ENCODE results near the gene CPSF7. TPM values are rescaled to one million over a fixed set of nuclear protein-coding genes. Genes with fewer than 3 reads are reported as not detected.

CPSF7 gene
- total RNA-seq, 1 experiment from 2014 or later: 123 TPM

GRCh38 chr11:61375761-61376108, 54.0 kb downstream of the CPSF7 start:
- intact Hi-C loops (cut with micrococcal nuclease; ENCODE audit: unreplicated experiment): no loop called here
- Histone ChIP-seq H3K27me3 (replicated peaks; ENCODE audit: control insufficient read depth, insufficient read depth, low read length) (no peaks in the 10 kb centered on the region), H3K36me3 (ENCODE audit: control insufficient read depth, insufficient read depth, low read length) (no peaks in the 10 kb centered on the region), H3K4me3 (ENCODE audit: low read depth, low read length) (no peak overlapping the region), H3K9me3 (peaks cover 8% of the 10 kb centered on the region), H3K4me1 (peaks cover 12% of the 10 kb centered on the region)
- ChIA-PET CTCF (interaction anchor here (1.8 kb wide), 1 partner anchor 9 kb away, joined by 4 read pairs; no protein-coding TSS in a partner anchor), POLR2A (no interaction called here)
- TF ChIP-seq, protein P1, sequence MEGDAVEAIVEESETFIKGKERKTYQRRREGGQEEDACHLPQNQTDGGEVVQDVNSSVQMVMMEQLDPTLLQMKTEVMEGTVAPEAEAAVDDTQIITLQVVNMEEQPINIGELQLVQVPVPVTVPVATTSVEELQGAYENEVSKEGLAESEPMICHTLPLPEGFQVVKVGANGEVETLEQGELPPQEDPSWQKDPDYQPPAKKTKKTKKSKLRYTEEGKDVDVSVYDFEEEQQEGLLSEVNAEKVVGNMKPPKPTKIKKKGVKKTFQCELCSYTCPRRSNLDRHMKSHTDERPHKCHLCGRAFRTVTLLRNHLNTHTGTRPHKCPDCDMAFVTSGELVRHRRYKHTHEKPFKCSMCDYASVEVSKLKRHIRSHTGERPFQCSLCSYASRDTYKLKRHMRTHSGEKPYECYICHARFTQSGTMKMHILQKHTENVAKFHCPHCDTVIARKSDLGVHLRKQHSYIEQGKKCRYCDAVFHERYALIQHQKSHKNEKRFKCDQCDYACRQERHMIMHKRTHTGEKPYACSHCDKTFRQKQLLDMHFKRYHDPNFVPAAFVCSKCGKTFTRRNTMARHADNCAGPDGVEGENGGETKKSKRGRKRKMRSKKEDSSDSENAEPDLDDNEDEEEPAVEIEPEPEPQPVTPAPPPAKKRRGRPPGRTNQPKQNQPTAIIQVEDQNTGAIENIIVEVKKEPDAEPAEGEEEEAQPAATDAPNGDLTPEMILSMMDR (IDR thresholded peaks at IDR 0.05; ENCODE audit: insufficient read depth in 1 of 2, low read depth in 1 of 2, low read length in 1 of 2, severe bottlenecking in 1 of 2, unreplicated experiment in 1 of 2): no peak
- H3K4me3 Mint-ChIP-seq (ENCODE audit: unreplicated experiment): no peak overlapping the region
- DNase-seq: no peak
- H3K4me1 Mint-ChIP-seq (ENCODE audit: low read depth, unreplicated experiment): peaks cover 7% of the 10 kb centered on the region
- H3K27ac Mint-ChIP-seq (ENCODE audit: unreplicated experiment): no peak overlapping the region
- H3K9me3 Mint-ChIP-seq (ENCODE audit: unreplicated experiment): no peaks in the 10 kb centered on the region
- BruUV-seq (replicated peaks): no TSS peak
- peaks cover 19% of the 10 kb centered on the region for H3K36me3 Mint-ChIP-seq (ENCODE audit: insufficient read depth, unreplicated experiment)
- H3K27me3 Mint-ChIP-seq (ENCODE audit: insufficient read depth, unreplicated experiment): no peaks in the 10 kb centered on the region

DNA sequence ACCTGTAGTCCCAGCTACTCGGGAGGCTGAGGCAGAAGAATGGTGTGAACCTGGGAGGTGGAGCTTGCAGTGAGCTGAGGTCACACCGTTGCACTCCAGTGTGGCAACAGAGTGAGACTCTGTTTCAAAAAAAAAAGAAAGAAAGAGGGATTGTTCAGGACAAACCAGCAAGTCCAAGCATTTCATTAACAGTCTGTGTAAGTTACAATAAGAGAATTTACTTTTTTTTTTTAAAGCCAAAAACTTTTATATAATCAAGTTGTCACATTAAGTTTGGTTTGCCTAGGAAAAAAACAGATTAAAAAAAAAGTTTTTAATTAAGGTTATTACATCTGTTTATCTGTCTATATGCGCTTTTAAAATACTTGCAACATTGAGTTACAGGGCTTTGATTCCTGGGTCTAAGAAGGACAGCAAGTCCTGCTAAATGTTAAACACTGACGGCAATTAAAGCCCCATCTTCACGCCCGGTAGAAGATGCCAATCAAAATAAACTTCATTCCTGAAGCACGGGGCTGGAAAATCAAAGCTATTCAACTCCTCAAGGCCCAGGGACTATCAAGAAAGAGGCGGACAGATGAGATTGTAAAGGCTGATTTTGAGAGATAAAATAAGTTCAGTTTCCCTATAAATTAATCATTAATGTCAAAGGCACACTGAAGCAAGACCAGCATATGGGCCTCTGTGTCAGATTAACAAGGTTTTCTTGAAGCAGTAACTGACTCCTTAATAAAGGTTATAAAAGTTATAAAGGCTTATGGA, 56.9 kb downstream of the CPSF7 start:
- ChIA-PET POLR2A (interaction anchor here (0.9 kb wide), 1 partner anchor 12 kb away, joined by 7 read pairs; no protein-coding TSS in a partner anchor), CTCF (no interaction called here)
- Mint-ChIP-seq H3K27me3 (ENCODE audit: insufficient read depth, unreplicated experiment) (no peaks in the 10 kb centered on the region), H3K4me3 (ENCODE audit: unreplicated experiment) (no peak overlapping the region), H3K4me1 (ENCODE audit: low read depth, unreplicated experiment) (no peaks in the 10 kb centered on the region), H3K9me3 (ENCODE audit: unreplicated experiment) (no peaks in the 10 kb centered on the region), H3K27ac (ENCODE audit: unreplicated experiment) (no peak overlapping the region), H3K36me3 (ENCODE audit: insufficient read depth, unreplicated experiment) (peaks cover 48% of the 10 kb centered on the region)
- TF ChIP-seq, protein P1 (IDR thresholded peaks at IDR 0.05; ENCODE audit: insufficient read depth in 1 of 2, low read depth in 1 of 2, low read length in 1 of 2, severe bottlenecking in 1 of 2, unreplicated experiment in 1 of 2): no peak
- Histone ChIP-seq H3K36me3 (ENCODE audit: control insufficient read depth, insufficient read depth, low read length) (no peaks in the 10 kb centered on the region), H3K4me1 (peaks cover 12% of the 10 kb centered on the region), H3K9me3 (peaks cover 8% of the 10 kb centered on the region), H3K27me3 (replicated peaks; ENCODE audit: control insufficient read depth, insufficient read depth, low read length) (no peaks in the 10 kb centered on the region), H3K4me3 (ENCODE audit: low read depth, low read length) (no peak overlapping the region)
- BruUV-seq (replicated peaks): no TSS peak
- no peak for DNase-seq
- intact Hi-C loops (cut with micrococcal nuclease; ENCODE audit: unreplicated experiment): no loop called here

- no peak overlapping the region for H3K27ac Mint-ChIP-seq (ENCODE audit: unreplicated experiment)
- H3K36me3 ChIP-seq (ENCODE audit: control insufficient read depth, insufficient read depth, low read length): peaks cover 3% of the 10 kb centered on the region; the same call in 1 of the 2 replicates
These were observed 59.3 kb downstream of the CPSF7 start for GRCh38 chr11:61370349-61371005.

More at GRCh38 chr11:61370349-61371005, 59.3 kb downstream of the CPSF7 start:
- Mint-ChIP-seq H3K9me3 (ENCODE audit: unreplicated experiment) (no peaks in the 10 kb centered on the region), H3K27me3 (ENCODE audit: insufficient read depth, unreplicated experiment) (no peaks in the 10 kb centered on the region), H3K4me3 (ENCODE audit: unreplicated experiment) (no peak overlapping the region), H3K4me1 (ENCODE audit: low read depth, unreplicated experiment) (no peaks in the 10 kb centered on the region), H3K36me3 (ENCODE audit: insufficient read depth, unreplicated experiment) (peaks cover 72% of the 10 kb centered on the region)
- H3K27me3 ChIP-seq (replicated peaks; ENCODE audit: control insufficient read depth, insufficient read depth, low read length): no peaks in the 10 kb centered on the region
- intact Hi-C loops (cut with micrococcal nuclease; ENCODE audit: unreplicated experiment): no loop called here
- ChIA-PET CTCF (interaction anchor here (1.0 kb wide), 1 partner anchor 15 kb away, joined by 3 read pairs; no protein-coding TSS in a partner anchor), POLR2A (no interaction called here)
- no peak overlapping the region for H3K4me3 ChIP-seq (ENCODE audit: low read depth, low read length)
- TF ChIP-seq, protein P1 (IDR thresholded peaks at IDR 0.05; ENCODE audit: insufficient read depth in 1 of 2, low read depth in 1 of 2, low read length in 1 of 2, severe bottlenecking in 1 of 2, unreplicated experiment in 1 of 2): no peak
- H3K4me1 ChIP-seq: no peaks in the 10 kb centered on the region
- H3K9me3 ChIP-seq: peaks cover 6% of the 10 kb centered on the region
- no peak for DNase-seq
- no TSS peak for BruUV-seq (replicated peaks)

Measured in Caco-2 (cell line).